Caco-2 (cell line): Measurements from ENCODE around the gene RXRG. TPM values are rescaled to one million over a fixed set of nuclear protein-coding genes. Genes with fewer than 3 reads are reported as not detected.

ENCODE experiments used
- BruUV-seq: library from RNA; stranded (reverse); fragments of 400-500 nt; replicated peaks from 2 replicates; lab custom pipeline; 2021; lab: Mats Ljungman, UMichigan
- CTCF ChIA-PET: fragments of 300-600 bp; sonication (Branson Sonifier 250); formaldehyde crosslinking; loops from one replicate; lab custom pipeline; 2022; ENCODE audit warnings: antibody characterized with exemption; lab: Charles Lee
- POLR2A ChIA-PET: fragments of 300-600 bp; sonication (Branson Sonifier 250); formaldehyde crosslinking; loops from one replicate; lab custom pipeline; 2022; ENCODE audit warnings: antibody characterized with exemption; lab: Charles Lee
- DNase-seq, 2 experiments: peaks; one replicate each; pipeline versions ENCODE4 v3.0.0 to v3.0.0-alpha.2; 2020 to 2022
- H3K27me3 ChIP-seq: replicated peaks from 2 replicates; pipeline ENCODE4 v1.6.0; 2011; ENCODE audit warnings: low read length; ENCODE audit not compliant: control insufficient read depth, insufficient read depth
- H3K36me3 ChIP-seq: 2 replicates; pipeline ENCODE4 v1.5.1; 2011; ENCODE audit warnings: low read length; ENCODE audit not compliant: control insufficient read depth, insufficient read depth
- H3K4me1 ChIP-seq: fragments of 250-450 bp; sonication (Bioruptor Pico); 2 replicates; pipeline ENCODE4 v1.5.1; 2020; ENCODE audit warnings: mild to moderate bottlenecking
- H3K4me3 ChIP-seq: 2 replicates; pipeline ENCODE4 v1.5.1; 2011; ENCODE audit warnings: low read depth, mild to moderate bottlenecking, control low read depth, low read length
- H3K9me3 ChIP-seq: fragments of 250-450 bp; sonication (Bioruptor Pico); 2 replicates; pipeline ENCODE4 v1.5.1; 2020; ENCODE audit warnings: mild to moderate bottlenecking, moderate library complexity
- H3K27ac Mint-ChIP-seq: one replicate; pipeline ENCODE4 v1.8.0; 2022; ENCODE audit warnings: mixed read lengths; ENCODE audit not compliant: unreplicated experiment
- H3K27me3 Mint-ChIP-seq: one replicate; pipeline ENCODE4 v1.8.0; 2022; ENCODE audit warnings: mixed read lengths; ENCODE audit not compliant: insufficient read depth, unreplicated experiment
- H3K36me3 Mint-ChIP-seq: one replicate; pipeline ENCODE4 v1.8.0; 2022; ENCODE audit warnings: mild to moderate bottlenecking, mixed read lengths; ENCODE audit not compliant: insufficient read depth, unreplicated experiment
- H3K4me1 Mint-ChIP-seq: one replicate; pipeline ENCODE4 v1.8.0; 2022; ENCODE audit warnings: low read depth, mixed read lengths; ENCODE audit not compliant: unreplicated experiment
- H3K4me3 Mint-ChIP-seq: one replicate; pipeline ENCODE4 v1.8.0; 2022; ENCODE audit warnings: mild to moderate bottlenecking, moderate library complexity, mixed read lengths; ENCODE audit not compliant: unreplicated experiment
- H3K9me3 Mint-ChIP-seq: one replicate; pipeline ENCODE4 v1.8.0; 2022; ENCODE audit warnings: mixed read lengths; ENCODE audit not compliant: unreplicated experiment
- CTCF ChIP-seq, 2 experiments: fragments of 200-600 bp in 1 of 2; IDR thresholded peaks; 1 replicate in 1 of 2; 2 replicates in 1 of 2; pipeline versions ENCODE4 v1.5.1 to v1.8.0; 2011 to 2022; ENCODE audit warnings: antibody characterized with exemption in 1 of 2, control low read depth in 1 of 2, inconsistent platforms in 1 of 2, low read depth in 1 of 2, low read length in 1 of 2, mild to moderate bottlenecking in 1 of 2, moderate library complexity in 1 of 2; ENCODE audit not compliant: insufficient read depth in 1 of 2, severe bottlenecking in 1 of 2, unreplicated experiment in 1 of 2
- intact Hi-C: fragments of 100-400 bp; cut with micrococcal nuclease; formaldehyde crosslinking; loops from one replicate; pipeline ENCODE4 v1.10.0; 2022; ENCODE audit not compliant: unreplicated experiment
- total RNA-seq: library from RNA; stranded (reverse); gene quantifications from 2 replicates; pipeline ENCODE4 v1.2.3, GENCODE V29; 2022

RXRG gene
- total RNA-seq, 1 experiment from 2014 or later: not detected

DNA sequence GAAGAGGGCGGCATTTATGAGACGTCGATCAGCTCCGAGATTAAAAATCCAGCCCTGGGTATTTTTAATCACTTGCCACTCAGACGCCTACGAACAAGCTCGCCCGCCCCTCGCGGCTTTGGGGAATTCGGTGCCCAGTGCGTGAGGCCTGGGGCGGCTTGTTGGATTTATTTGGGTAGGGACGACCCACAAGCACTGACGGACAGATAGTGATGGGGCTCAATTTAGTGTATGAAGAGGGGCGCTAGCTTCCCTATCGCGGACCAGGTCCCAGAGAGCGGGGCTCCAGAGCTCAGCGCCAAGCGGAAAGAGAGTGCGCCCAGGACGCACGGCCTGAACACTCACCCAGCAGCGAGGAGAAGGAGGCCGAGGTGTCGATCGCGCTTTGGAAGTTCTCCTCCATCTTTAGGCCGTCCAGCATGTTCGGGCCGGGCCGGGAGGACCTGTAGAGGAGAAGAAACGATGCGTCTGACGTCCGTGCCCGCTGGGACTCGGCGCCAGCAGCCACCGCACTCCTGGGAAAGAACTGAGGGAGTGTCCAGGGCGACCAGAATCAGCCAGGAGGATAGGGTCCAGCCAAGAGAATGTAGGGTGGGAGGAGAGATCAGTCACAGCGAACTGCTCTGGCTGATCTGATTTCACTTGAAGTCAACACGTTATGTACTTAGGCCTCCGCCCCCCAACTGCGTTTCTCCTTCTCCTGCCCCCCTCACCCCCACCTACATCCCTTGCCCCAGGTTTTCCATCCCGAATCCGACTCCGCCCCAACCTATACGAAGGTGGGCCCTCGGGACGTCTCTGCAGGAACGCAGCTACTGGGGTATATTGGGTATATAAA lies 89.6 kb downstream of the RXRG start:
- Mint-ChIP-seq H3K4me1 (peaks cover 15% of the 10 kb centered on the region), H3K36me3 (no peaks in the 10 kb centered on the region), H3K27me3 (peaks cover 6% of the 10 kb centered on the region), H3K9me3 (no peaks in the 10 kb centered on the region), H3K4me3 (no peak overlapping the region), H3K27ac (no peak overlapping the region)
- intact Hi-C loops: no loop called here
- POLR2A ChIA-PET: no interaction called here
- peaks cover 4% of the 10 kb centered on the region for H3K27me3 ChIP-seq
- H3K9me3 ChIP-seq: no peaks in the 10 kb centered on the region
- DNase-seq: no peak
- TF ChIP-seq CTCF (IDR thresholded peaks at IDR 0.05; ENCODE audit: insufficient read depth in 1 of 2, low read depth in 1 of 2, low read length in 1 of 2, severe bottlenecking in 1 of 2, unreplicated experiment in 1 of 2): no peak
- CTCF ChIA-PET: interaction anchor here (0.5 kb wide), 1 partner anchor 1865 kb away, joined by 6 read pairs; the partner anchor contains the start of gene POU2F1
- no peaks in the 10 kb centered on the region for H3K36me3 ChIP-seq
- no peak overlapping the region for H3K4me3 ChIP-seq
- no TSS peak for BruUV-seq
- H3K4me1 ChIP-seq: no peaks in the 10 kb centered on the region

DNA sequence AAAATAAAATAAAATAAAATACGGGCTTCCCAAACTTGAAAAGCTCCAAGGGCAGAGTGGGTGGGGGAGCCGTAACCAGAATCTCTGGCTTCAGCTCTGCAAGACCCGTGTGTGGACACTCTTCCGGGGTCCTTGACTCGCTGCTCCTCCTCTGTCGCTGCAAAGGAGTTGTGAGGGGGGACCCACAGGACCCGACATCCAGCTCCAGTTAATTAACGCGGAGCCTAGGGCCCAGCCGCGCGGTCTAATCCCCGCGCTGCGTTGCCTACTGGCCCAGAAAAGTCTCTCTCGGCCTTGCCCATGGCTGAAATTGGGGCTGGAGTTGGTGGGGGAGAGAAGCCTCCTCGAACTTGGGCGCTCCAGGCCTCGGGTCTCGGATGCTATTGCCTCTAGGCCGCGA lies 90.2 kb downstream of the RXRG start:
- CTCF ChIA-PET: no interaction called here
- H3K4me1 Mint-ChIP-seq: peaks cover 15% of the 10 kb centered on the region

More for the DNA sequence above, 90.2 kb downstream of the RXRG start:
- no peaks in the 10 kb centered on the region for H3K4me1 ChIP-seq
- H3K27me3 ChIP-seq: peaks cover 4% of the 10 kb centered on the region
- peaks cover 6% of the 10 kb centered on the region for H3K27me3 Mint-ChIP-seq
- POLR2A ChIA-PET: no interaction called here
- no peak overlapping the region for H3K27ac Mint-ChIP-seq
- intact Hi-C loops: no loop called here
- H3K36me3 Mint-ChIP-seq: no peaks in the 10 kb centered on the region
- H3K9me3 Mint-ChIP-seq: no peaks in the 10 kb centered on the region
- H3K4me3 ChIP-seq: no peak overlapping the region
- TF ChIP-seq CTCF (IDR thresholded peaks at IDR 0.05; ENCODE audit: insufficient read depth in 1 of 2, low read depth in 1 of 2, low read length in 1 of 2, severe bottlenecking in 1 of 2, unreplicated experiment in 1 of 2): no peak
- H3K36me3 ChIP-seq: no peaks in the 10 kb centered on the region
- DNase-seq: no peak
- BruUV-seq: no TSS peak
- no peaks in the 10 kb centered on the region for H3K9me3 ChIP-seq
- H3K4me3 Mint-ChIP-seq: no peak overlapping the region
